ENCODE results near the gene ADIRF. TPM values are rescaled to one million over a fixed set of nuclear protein-coding genes. Genes with fewer than 3 reads are reported as not detected.

Gene ADIRF
- total RNA-seq, 1 donor from 2014 or later, result not detected

GRCh38 chr10:86971232-86971991 lies 3.1 kb downstream of the ADIRF start:
- no peaks in the 10 kb centered on the region for H3K36me3 ChIP-seq (ENCODE audit: insufficient read depth, low read length)
- no peak for TF ChIP-seq EZH2 (IDR thresholded peaks at IDR 0.05; ENCODE audit: insufficient read depth, low read length)
- peak overlapping the region; percentile 95 for H3K4me2 ChIP-seq (ENCODE audit: low read length)
- H3K9me3 Mint-ChIP-seq (ENCODE audit: unreplicated experiment), result no peaks in the 10 kb centered on the region
- no peaks in the 10 kb centered on the region for H3K27me3 ChIP-seq (ENCODE audit: insufficient read depth, low read length)
- H4K20me1 ChIP-seq (ENCODE audit: insufficient read depth, low read length), result no peaks in the 10 kb centered on the region
- H3K27ac ChIP-seq (ENCODE audit: low read depth, low read length), result peak overlapping the region; percentile 80
- H3K4me1 Mint-ChIP-seq (ENCODE audit: low read depth, unreplicated experiment), result peaks cover 11% of the 10 kb centered on the region
- no peaks in the 10 kb centered on the region for H3K9me3 ChIP-seq (ENCODE audit: insufficient read depth, low read depth, low read length)
- H3K27me3 Mint-ChIP-seq (ENCODE audit: low read depth, unreplicated experiment), result peaks cover 28% of the 10 kb centered on the region
- peak overlapping the region; percentile 89 for H3K27ac Mint-ChIP-seq (ENCODE audit: unreplicated experiment)
- DNase-seq (ENCODE audit: low read depth) (peak; percentile 69), FAIRE-seq (no peak)
- no peaks in the 10 kb centered on the region for H3K79me2 ChIP-seq (ENCODE audit: insufficient read depth, low read length)
- peak overlapping the region; percentile 62 for H3K4me3 ChIP-seq (ENCODE audit: insufficient read depth, low read depth, low read length)
- peaks cover 41% of the 10 kb centered on the region for H3K4me1 ChIP-seq (ENCODE audit: insufficient read depth, low read length)
- peak overlapping the region; percentile 93 for H3K9ac ChIP-seq (ENCODE audit: low read length)
- H3K36me3 Mint-ChIP-seq (ENCODE audit: low read depth, unreplicated experiment), result no peaks in the 10 kb centered on the region
- H3K4me3 Mint-ChIP-seq (ENCODE audit: unreplicated experiment), result peak overlapping the region; percentile 79
- H2AFZ ChIP-seq (ENCODE audit: low read depth, low read length), result peak overlapping the region; percentile 69

GRCh38 chr10:86972613-86973380 lies 4.5 kb downstream of the ADIRF start:
- no peaks in the 10 kb centered on the region for H3K36me3 ChIP-seq (ENCODE audit: insufficient read depth, low read length)
- Mint-ChIP-seq H3K36me3 (ENCODE audit: low read depth, unreplicated experiment) (no peaks in the 10 kb centered on the region), H3K4me1 (ENCODE audit: low read depth, unreplicated experiment) (peaks cover 9% of the 10 kb centered on the region), H3K9me3 (ENCODE audit: unreplicated experiment) (no peaks in the 10 kb centered on the region), H3K4me3 (ENCODE audit: unreplicated experiment) (no peak overlapping the region), H3K27ac (ENCODE audit: unreplicated experiment) (no peak overlapping the region), H3K27me3 (ENCODE audit: low read depth, unreplicated experiment) (peaks cover 24% of the 10 kb centered on the region)
- H3K9me3 ChIP-seq (ENCODE audit: insufficient read depth, low read depth, low read length), result no peaks in the 10 kb centered on the region
- H2AFZ ChIP-seq (ENCODE audit: low read depth, low read length), result no peak overlapping the region
- no peak overlapping the region for H3K4me2 ChIP-seq (ENCODE audit: low read length)
- H3K79me2 ChIP-seq (ENCODE audit: insufficient read depth, low read length), result no peaks in the 10 kb centered on the region
- TF ChIP-seq CTCF (IDR thresholded peaks at IDR 0.05; ENCODE audit: insufficient read depth, low read depth, low read length) (no peak), EZH2 (IDR thresholded peaks at IDR 0.05; ENCODE audit: insufficient read depth, low read length) (no peak)
- FAIRE-seq (no peak), DNase-seq (ENCODE audit: low read depth) (no peak)
- no peaks in the 10 kb centered on the region for H4K20me1 ChIP-seq (ENCODE audit: insufficient read depth, low read length)
- no peak overlapping the region for H3K4me3 ChIP-seq (ENCODE audit: insufficient read depth, low read depth, low read length)
- no peak overlapping the region for H3K27ac ChIP-seq (ENCODE audit: low read depth, low read length)
- peaks cover 37% of the 10 kb centered on the region for H3K4me1 ChIP-seq (ENCODE audit: insufficient read depth, low read length)
- H3K27me3 ChIP-seq (ENCODE audit: insufficient read depth, low read length), result no peaks in the 10 kb centered on the region
- no peak overlapping the region for H3K9ac ChIP-seq (ENCODE audit: low read length)

GRCh38 chr10:86974484-86974883 lies 6.2 kb downstream of the ADIRF start:
- TF ChIP-seq CTCF (IDR thresholded peaks at IDR 0.05; ENCODE audit: insufficient read depth, low read depth, low read length) (no peak), EZH2 (IDR thresholded peaks at IDR 0.05; ENCODE audit: insufficient read depth, low read length) (no peak)
- H3K27ac Mint-ChIP-seq (ENCODE audit: unreplicated experiment), result no peak overlapping the region

More at GRCh38 chr10:86974484-86974883, 6.2 kb downstream of the ADIRF start:
- H3K36me3 ChIP-seq (ENCODE audit: insufficient read depth, low read length), result no peaks in the 10 kb centered on the region
- H2AFZ ChIP-seq (ENCODE audit: low read depth, low read length), result no peak overlapping the region
- no peaks in the 10 kb centered on the region for H4K20me1 ChIP-seq (ENCODE audit: insufficient read depth, low read length)
- H3K9ac ChIP-seq (ENCODE audit: low read length), result no peak overlapping the region
- no peaks in the 10 kb centered on the region for H3K9me3 ChIP-seq (ENCODE audit: insufficient read depth, low read depth, low read length)
- no peaks in the 10 kb centered on the region for H3K9me3 Mint-ChIP-seq (ENCODE audit: unreplicated experiment)
- H3K27me3 ChIP-seq (ENCODE audit: insufficient read depth, low read length), result no peaks in the 10 kb centered on the region
- no peak overlapping the region for H3K4me3 ChIP-seq (ENCODE audit: insufficient read depth, low read depth, low read length)
- H3K4me1 Mint-ChIP-seq (ENCODE audit: low read depth, unreplicated experiment), result peaks cover 14% of the 10 kb centered on the region
- no peaks in the 10 kb centered on the region for H3K79me2 ChIP-seq (ENCODE audit: insufficient read depth, low read length)
- H3K4me2 ChIP-seq (ENCODE audit: low read length), result no peak overlapping the region
- H3K27ac ChIP-seq (ENCODE audit: low read depth, low read length), result no peak overlapping the region
- peaks cover 24% of the 10 kb centered on the region for H3K4me1 ChIP-seq (ENCODE audit: insufficient read depth, low read length)
- H3K27me3 Mint-ChIP-seq (ENCODE audit: low read depth, unreplicated experiment), result peaks cover 24% of the 10 kb centered on the region
- no peak overlapping the region for H3K4me3 Mint-ChIP-seq (ENCODE audit: unreplicated experiment)
- DNase-seq (ENCODE audit: low read depth) (no peak), FAIRE-seq (no peak)
- H3K36me3 Mint-ChIP-seq (ENCODE audit: low read depth, unreplicated experiment), result no peaks in the 10 kb centered on the region

Data from astrocyte (in vitro differentiated cells and primary cell).